KOPT-K1 (cell line): ENCODE data around the gene PRAMEF15.
"Not testable (repeated sequence)": the region's sequence is repeated elsewhere in the genome, so short reads cannot be mapped to it uniquely, and the experiment has no call there.

ENCODE experiments used
- H3K27ac ChIP-seq: fragments of 200-600 bp; sonication (generic); 2 replicates; pipeline ENCODE4 v1.5.1; 2016; ENCODE audit warnings: antibody characterized with exemption, mild to moderate bottlenecking, low read depth, low read length; ENCODE audit not compliant: poor library complexity, severe bottlenecking
- H3K36me3 ChIP-seq: fragments of 200-600 bp; sonication (generic); 2 replicates; pipeline ENCODE4 v1.5.1; 2017; ENCODE audit warnings: antibody characterized with exemption, mild to moderate bottlenecking, low read length, moderate library complexity; ENCODE audit not compliant: insufficient read depth
- H3K9me3 ChIP-seq: fragments of 200-600 bp; sonication (generic); 2 replicates; pipeline ENCODE4 v1.5.1; 2017; ENCODE audit warnings: antibody characterized with exemption, low read length, mild to moderate bottlenecking; ENCODE audit not compliant: insufficient read depth, poor library complexity, severe bottlenecking

Gene PRAMEF15

DNA sequence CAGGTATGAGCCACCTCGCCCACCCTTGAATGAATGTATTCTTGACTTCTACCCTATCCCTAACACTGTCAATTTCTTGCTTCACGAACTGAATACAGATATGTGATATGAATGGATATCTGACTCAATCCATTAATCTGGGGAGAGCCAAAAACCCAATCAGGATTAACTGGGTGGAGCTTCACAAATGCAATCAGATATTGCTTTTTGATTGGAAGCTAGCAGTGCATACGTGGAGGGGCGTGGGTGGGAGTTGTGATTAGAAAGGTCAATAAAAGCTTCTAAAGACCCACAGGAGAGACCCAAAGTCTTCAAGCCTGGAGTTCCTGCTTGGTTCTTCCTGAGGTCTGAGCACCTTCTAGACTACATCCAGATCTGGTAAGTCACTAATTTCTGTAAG, at the start of gene PRAMEF15:
PRAMEF15 (plus strand) TSS at position 301 of the 400 bp plus-strand sequence. CDS start 2,827 bp downstream, outside the sequence.
- H3K9me3 ChIP-seq, H3K36me3 ChIP-seq, H3K27ac ChIP-seq: not testable (repeated sequence)

DNA sequence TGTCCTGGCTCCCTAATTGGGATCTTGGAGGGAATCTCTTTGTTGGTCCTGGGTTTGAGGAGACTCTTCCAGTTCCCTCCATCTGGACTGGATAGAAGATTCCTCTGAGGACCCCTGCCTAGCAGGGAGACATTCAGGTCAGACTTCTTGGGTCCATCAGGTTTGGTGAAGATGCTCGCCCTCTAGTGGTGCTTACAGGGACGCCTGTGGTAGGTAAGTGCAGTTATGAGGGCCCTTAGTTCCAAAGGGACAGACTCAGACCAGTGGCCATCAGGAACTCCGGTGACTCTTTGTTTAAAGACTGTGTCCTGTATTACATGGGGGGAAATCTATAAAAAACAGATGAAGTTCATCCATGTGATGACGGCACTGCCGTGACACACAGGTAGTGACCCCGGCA, 38.4 kb upstream of the PRAMEF15 start:
- not testable (repeated sequence) for H3K9me3 ChIP-seq, H3K27ac ChIP-seq, H3K36me3 ChIP-seq

DNA sequence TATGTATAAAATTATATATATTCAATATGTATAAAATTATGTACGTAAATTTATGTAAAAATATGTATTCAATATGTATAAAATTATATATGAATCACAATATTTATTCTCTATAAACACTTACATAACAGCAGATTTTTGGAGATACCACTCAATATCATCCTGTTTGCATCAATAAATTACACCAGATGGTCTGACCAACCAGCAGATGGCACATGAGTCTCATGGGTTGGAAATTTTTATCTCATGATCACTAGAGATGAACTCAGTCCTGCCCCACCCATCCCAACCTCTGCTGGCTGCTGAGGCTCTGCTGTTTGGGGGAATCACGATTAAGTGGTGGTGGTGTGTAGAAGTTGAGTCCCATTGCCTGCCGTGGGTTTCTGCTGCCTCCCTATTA, 35.8 kb upstream of the PRAMEF15 start:
- not testable (repeated sequence) for H3K36me3 ChIP-seq, H3K9me3 ChIP-seq, H3K27ac ChIP-seq

DNA sequence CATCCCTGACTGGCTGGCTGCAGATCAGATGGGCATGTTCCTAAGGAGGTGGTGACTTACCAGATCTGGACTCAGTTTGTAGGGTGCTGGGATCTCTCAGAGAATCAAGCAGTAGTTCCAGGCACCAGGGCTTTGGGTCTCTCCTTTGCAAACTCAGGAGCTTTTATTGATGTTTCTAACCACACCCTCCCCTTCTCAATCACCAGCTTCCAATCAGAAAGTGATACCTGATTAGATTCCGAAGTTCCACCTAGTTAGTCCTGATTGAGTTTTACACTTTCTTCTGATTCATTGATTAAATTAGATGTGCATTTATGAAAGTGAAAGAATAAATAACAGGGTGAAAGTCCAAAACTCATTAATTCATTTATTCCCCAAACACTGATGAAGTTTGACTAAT, 30.3 kb upstream of the PRAMEF15 start, which contains the start of gene PRAMEF8:
PRAMEF8 (minus strand) TSS at position 101 of the 400 bp plus-strand sequence. CDS start 1,046 bp downstream, outside the sequence.
- H3K36me3 ChIP-seq, H3K27ac ChIP-seq, H3K9me3 ChIP-seq: not testable (repeated sequence)

DNA sequence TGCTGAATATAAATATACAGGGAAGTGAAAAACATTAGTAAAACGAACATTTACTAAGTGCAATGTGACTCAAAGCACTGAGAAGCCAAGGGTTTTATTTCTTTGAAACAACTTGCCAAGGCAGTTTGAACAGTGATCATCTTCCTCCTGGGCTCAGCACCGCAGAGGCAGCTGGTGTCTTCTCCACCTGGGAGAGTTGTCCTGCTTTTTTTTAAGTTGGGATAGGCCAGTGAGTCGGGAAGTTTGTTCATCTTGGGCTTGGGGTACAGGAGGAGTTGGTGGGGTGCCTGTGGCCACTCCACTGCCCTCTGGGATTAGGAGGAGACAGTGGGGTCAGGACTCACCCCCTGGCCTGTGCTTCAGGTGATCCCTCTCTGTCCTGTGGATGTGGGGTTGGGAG, 26.4 kb upstream of the PRAMEF15 start:
- H3K36me3 ChIP-seq, H3K27ac ChIP-seq, H3K9me3 ChIP-seq: not testable (repeated sequence)

DNA sequence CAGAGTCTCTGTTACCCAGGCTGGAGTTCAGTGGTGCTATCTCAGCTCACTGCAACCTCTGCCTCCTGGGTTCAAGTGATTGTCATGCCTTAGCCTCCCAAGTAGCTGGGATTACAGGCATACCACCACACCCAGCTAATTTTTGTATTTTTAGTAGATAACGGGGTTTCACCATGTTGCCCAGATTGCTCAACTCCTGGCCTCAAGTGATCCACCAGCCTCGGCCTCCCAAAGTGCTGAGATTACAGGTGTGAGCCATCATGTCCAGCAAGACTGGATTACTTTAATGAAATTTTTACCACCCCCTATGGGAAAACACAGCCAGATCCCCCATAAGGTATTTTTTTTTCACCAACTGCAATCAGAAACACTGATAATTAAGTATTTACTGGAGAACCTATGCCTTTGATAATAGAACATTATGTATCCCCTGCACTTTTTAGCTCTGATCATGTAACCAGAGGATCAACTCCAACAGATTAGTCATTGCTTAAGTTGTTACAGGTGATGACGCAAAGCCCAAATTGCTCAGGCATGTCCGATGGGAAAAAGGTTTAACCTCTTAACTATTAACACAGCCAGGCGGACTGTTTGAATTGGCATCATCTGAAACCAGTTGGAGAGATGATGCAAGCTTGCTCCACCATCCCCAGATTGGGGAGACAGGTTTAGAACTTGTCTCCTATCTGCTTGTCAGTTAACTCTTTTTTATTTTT, 18.0 kb upstream of the PRAMEF15 start:
- not testable (repeated sequence) for H3K27ac ChIP-seq, H3K9me3 ChIP-seq, H3K36me3 ChIP-seq

DNA sequence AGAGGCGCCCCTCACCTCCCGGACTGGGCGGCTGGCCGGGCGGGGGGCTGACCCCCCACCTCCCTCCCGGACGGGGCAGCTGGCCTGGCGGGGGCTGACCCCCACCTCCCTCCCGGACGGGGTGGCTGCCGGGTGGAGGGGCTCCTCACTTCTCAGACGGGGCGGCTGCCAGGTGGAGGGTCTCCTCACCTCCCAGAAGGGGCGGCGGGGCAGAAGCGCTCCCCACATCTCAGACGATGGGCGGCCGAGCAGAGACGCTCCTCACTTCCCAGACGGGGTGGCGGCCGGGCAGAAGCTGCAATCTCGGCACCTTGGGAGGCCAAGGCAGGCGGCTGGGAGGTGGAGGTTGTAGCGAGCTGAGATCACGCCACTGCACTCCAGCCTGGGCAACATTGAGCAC, 16.7 kb upstream of the PRAMEF15 start:
- not testable (repeated sequence) for H3K36me3 ChIP-seq, H3K9me3 ChIP-seq, H3K27ac ChIP-seq

DNA sequence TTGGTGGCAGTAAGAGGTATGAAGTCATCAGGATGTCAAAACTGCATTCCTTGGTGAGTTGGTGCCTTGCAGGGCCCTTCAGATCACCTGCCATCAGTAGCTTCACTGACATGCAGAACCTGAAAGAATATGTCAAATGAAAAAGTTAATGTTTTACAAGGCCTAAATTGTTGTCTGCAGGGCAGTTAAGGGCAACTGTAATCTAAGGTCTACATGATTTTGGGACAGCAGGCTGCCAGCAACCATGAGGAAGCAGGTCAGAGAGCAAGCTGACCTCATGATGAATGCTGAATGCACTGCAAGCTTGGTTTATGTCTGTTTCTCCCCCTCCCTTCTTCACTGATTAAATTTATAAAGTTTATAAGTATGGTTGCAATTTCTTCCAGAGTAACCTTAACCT, 13.2 kb upstream of the PRAMEF15 start:
- H3K9me3 ChIP-seq, H3K36me3 ChIP-seq, H3K27ac ChIP-seq: not testable (repeated sequence)

DNA sequence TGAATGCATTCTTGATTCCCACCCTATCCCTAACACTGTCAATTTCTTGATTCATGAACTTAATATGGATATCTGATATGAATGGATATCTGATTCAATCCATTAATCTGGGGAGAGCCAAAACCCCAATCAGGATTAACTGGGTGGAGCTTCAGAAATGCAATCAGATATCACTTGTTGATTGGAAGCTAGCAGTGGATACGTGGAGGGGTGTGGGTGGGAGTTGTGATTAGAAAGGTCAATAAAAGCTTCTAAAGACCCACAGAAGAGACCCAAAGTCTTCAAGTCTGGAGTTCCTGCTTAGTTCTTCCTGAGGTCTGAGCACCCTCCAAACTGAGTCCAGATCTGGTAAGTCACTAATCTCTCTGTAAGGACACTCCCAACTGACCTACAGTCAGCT, 12.1 kb upstream of the PRAMEF15 start, which contains the start of gene PRAMEF33:
PRAMEF33 (plus strand) TSS at position 301 of the 400 bp plus-strand sequence. CDS start 2,416 bp downstream, outside the sequence.
- not testable (repeated sequence) for H3K36me3 ChIP-seq, H3K9me3 ChIP-seq, H3K27ac ChIP-seq

DNA sequence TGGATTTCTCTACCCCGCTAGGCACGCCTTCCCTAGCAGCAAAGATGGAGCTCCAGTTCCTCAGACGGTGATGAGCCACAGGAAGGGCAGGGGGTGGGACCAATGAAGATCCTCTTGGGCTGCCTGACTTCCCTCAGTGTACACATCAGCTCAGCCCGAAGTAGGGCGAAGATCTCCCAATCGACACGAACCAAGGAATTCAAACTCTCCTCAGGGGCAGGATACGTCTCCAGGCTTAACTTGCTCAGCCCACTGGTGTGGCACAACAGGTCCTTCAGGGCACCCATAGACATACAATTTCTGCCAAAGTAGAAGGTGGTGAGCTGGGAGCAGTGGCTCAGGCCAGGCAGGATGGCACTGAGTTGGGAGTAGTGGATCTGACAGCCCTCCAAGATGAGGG, 27.1 kb downstream of the PRAMEF15 start:
- not testable (repeated sequence) for H3K9me3 ChIP-seq, H3K36me3 ChIP-seq

DNA sequence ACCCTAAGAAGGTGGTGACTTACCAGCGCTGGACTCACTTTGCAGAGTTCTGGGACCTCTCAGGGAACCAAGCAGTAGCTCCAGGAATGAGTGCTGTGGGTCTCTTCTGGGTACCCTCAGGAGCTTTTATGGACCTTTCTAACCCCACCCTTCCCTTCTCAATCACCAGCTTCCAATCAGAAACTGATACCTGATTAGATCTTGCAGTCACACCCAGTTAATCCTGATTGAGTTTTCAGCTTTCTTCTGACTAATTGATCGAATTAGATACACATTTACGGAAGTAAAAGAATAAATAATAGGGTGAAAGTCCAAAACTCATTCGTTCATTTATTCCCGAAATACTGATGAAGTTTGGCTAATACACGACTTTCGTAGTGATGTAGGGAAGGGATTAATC, 31.7 kb downstream of the PRAMEF15 start, which contains the start of gene PRAMEF14:
PRAMEF14 (minus strand) TSS at position 101 of the 400 bp plus-strand sequence. CDS start 1,820 bp downstream, outside the sequence.
- not testable (repeated sequence) for H3K27ac ChIP-seq, H3K36me3 ChIP-seq, H3K9me3 ChIP-seq

More for the DNA sequence above, 27.1 kb downstream of the PRAMEF15 start:
- not testable (repeated sequence) for H3K27ac ChIP-seq

DNA sequence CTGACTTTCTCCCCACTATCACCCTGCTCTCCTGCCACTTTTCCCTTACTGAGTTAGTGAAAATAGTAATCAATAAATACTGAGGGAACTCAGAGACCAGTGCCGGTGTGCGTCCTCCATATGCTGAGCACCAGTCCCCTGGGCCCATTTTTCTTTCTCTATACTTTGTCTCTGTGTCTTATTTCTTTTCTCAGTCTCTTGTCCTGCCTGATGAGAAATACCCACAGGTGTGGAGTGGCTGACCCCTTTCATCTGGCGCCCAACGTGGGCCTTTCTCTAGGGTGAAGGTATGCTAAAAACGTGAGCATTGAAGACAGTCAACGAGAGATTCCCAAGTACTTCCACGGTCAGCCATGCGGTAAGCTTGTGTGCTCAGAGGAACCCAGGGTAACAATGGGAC, 38.1 kb downstream of the PRAMEF15 start:
- not testable (repeated sequence) for H3K27ac ChIP-seq, H3K9me3 ChIP-seq, H3K36me3 ChIP-seq

DNA sequence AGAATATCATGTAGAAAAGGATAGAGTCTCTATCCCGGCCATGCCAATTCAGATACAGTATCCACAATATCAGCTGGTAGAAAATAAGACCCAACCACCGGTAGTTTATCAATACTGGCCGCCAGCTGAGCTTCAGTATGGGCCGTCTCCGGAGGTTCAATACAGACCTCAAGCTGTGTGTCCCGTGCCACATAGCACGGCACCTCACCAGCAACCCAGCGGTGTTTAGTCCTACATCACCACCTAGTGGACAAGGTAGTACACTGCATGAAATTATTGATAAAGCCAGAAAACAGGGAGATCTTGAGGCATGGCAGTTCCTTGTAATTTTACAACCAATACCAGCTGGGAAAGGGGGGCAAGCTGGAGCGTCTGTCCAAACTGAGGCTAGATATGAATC, 39.1 kb downstream of the PRAMEF15 start:
- H3K36me3 ChIP-seq, H3K27ac ChIP-seq, H3K9me3 ChIP-seq: not testable (repeated sequence)

DNA sequence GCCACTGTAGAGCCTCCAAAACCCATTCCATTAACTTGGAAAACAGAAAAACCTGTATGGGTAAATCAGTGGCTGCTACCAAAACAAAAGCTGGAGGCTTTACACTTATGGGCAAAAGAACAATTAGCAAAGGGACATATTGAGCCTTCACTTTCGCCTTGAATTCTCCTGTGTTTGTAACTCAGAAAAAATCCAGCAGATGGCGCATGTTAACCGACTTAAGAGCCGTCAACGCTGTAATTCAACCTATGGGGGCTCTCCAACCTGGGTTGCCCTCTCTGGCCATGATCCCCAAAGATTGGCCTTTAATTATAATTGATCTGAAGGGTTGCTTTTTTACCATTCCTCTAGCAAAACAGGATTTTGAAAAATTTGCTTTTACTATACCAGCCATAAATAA, 41.4 kb downstream of the PRAMEF15 start:
- H3K36me3 ChIP-seq, H3K9me3 ChIP-seq: not testable (repeated sequence)

DNA sequence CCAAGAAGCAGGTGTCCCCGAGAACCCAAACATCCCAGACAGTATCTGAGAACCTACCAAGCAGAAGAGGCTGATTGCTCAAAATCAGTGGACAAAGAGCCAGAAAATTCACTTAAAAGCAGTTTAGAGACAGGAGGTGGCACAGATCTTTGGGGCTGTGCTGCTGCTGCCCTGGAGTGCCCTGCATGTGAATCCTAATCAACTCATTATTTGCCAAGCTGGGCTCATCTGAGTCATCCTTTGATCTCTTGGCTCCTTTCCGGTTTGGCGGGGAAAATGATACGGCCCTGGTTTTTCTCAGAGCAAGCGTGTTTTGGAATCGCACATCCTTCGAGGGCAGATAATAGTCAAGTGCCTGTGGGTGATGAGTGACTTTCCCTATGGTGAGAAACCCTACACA, 47.0 kb downstream of the PRAMEF15 start:
- not testable (repeated sequence) for H3K36me3 ChIP-seq, H3K27ac ChIP-seq

More for the DNA sequence above, 41.4 kb downstream of the PRAMEF15 start:
- H3K27ac ChIP-seq = not testable (repeated sequence)

DNA sequence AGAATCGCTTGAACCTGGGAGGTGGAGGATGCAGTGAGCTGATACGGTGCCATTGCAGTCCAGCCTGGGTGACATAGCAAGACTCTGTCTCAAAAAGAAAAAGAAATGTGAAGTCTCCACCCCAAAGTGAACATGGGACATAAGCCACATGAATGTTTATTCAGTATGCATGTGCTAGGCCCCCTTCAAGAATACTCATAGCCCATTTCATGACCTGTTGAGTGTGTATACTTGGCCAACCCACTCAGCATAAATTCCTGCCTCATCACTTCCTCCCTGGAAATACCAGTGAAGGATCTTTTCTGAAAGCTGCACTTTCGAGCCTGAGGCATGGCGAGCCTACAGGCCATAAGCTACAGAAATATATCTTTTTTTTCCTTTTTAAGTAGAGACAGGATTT, 49.5 kb downstream of the PRAMEF15 start:
- H3K9me3 ChIP-seq, H3K36me3 ChIP-seq, H3K27ac ChIP-seq: not testable (repeated sequence)

More for the DNA sequence above, 47.0 kb downstream of the PRAMEF15 start:
- not testable (repeated sequence) for H3K9me3 ChIP-seq
